GM12878 (cell line): ENCODE results near the gene SCTR. TPM values are rescaled to one million over a fixed set of nuclear protein-coding genes. Genes with fewer than 3 reads are reported as not detected.

Experiments
- ATAC-seq: fragments of 200-7000 bp; cut with Tn5 transposase; 3 replicates; pipeline ENCODE4 v1.9.1; 2020; ENCODE audit warnings: mild to moderate bottlenecking, moderate library complexity
- BruUV-seq: library from RNA; stranded (reverse); fragments of 400-500 nt; replicated peaks from 2 replicates; lab custom pipeline; 2021; lab: Mats Ljungman, UMichigan
- CTCF ChIA-PET: fragments of 300-600 bp; sonication (Branson Sonifier 250); formaldehyde crosslinking; extraction: SDS; loops from one replicate; lab custom pipeline; 2021; ENCODE audit warnings: inconsistent platforms; lab: Yijun Ruan, JAX
- POLR2A ChIA-PET: fragments of 350-600 bp; formaldehyde crosslinking; extraction: SDS; loops from one replicate; lab custom pipeline; 2021; ENCODE audit warnings: inconsistent platforms; lab: Charles Lee
- RAD21 ChIA-PET: fragments of 300-600 bp; sonication (Branson Sonifier 250); formaldehyde crosslinking; loops from one replicate; lab custom pipeline; 2023; ENCODE audit warnings: antibody characterized with exemption; ENCODE audit not compliant: unreplicated experiment; lab: Charles Lee
- SMC1A ChIA-PET: fragments of 300-600 bp; sonication (Branson Sonifier 250); formaldehyde crosslinking; loops from one replicate; lab custom pipeline; 2023; ENCODE audit not compliant: unreplicated experiment, uncharacterized antibody; lab: Charles Lee
- DNase-seq: peaks from one replicate; pipeline ENCODE4 v3.0.0-alpha.2; 2011; ENCODE audit warnings: low read depth, low spot score
- FAIRE-seq: peaks from 3 replicates; lab custom pipeline; 2011; peaks lifted over from hg19 to GRCh38; lab: Jason Lieb, UNC
- H2AFZ ChIP-seq: 2 replicates; pipeline ENCODE4 v1.6.0; 2011; ENCODE audit warnings: low read depth, low read length, control low read depth; ENCODE audit not compliant: control insufficient read depth
- H3K27ac ChIP-seq: 2 replicates; pipeline ENCODE4 v1.5.1; 2011; ENCODE audit warnings: control low read depth; ENCODE audit not compliant: control insufficient read depth, insufficient read depth
- H3K27me3 ChIP-seq, 2 experiments: replicated peaks in 1 of 2; 2 replicates each; pipeline versions ENCODE4 v1.6.0 to v1.6.1; 2011; ENCODE audit warnings: low read length in 1 of 2; ENCODE audit not compliant: control insufficient read depth in 2 of 2, insufficient read depth in 2 of 2
- H3K36me3 ChIP-seq, 2 experiments: 2 replicates each; pipeline ENCODE4 v1.5.1; 2011; ENCODE audit warnings: low read length in 1 of 2; ENCODE audit not compliant: control insufficient read depth in 2 of 2, insufficient read depth in 2 of 2
- H3K4me1 ChIP-seq: 2 replicates; pipeline ENCODE4 v1.6.1; 2011; ENCODE audit warnings: mild to moderate bottlenecking, low read length, moderate library complexity, mixed read lengths; ENCODE audit not compliant: control insufficient read depth, insufficient read depth
- H3K4me2 ChIP-seq: 2 replicates; pipeline ENCODE4 v1.6.0; 2011; ENCODE audit warnings: control low read depth; ENCODE audit not compliant: control insufficient read depth, insufficient read depth
- H3K4me3 ChIP-seq: fragments of 200-600 bp; sonication (generic); 2 replicates; pipeline ENCODE4 v1.5.1; 2016
- H3K79me2 ChIP-seq: 2 replicates; pipeline ENCODE4 v1.6.0; 2011; ENCODE audit warnings: low read length; ENCODE audit not compliant: control insufficient read depth, insufficient read depth
- H3K9ac ChIP-seq: 2 replicates; pipeline ENCODE4 v1.8.0; 2011; ENCODE audit warnings: low read length, control low read depth, mixed read lengths; ENCODE audit not compliant: control insufficient read depth, insufficient read depth
- H3K9me3 ChIP-seq: replicated peaks from 3 replicates; pipeline ENCODE4 v1.5.1; 2011; ENCODE audit warnings: mild to moderate bottlenecking, low read length; ENCODE audit not compliant: control insufficient read depth, insufficient read depth
- H4K20me1 ChIP-seq: 2 replicates; pipeline ENCODE4 v1.6.0; 2011; ENCODE audit not compliant: control insufficient read depth, insufficient read depth
- ASH2L ChIP-seq: fragments of 300-600, 200-600 bp; sonication (generic); IDR thresholded peaks from 2 replicates; pipeline ENCODE4 v1.6.1; 2017; ENCODE audit warnings: low read depth, mild to moderate bottlenecking, borderline replicate concordance
- BCL11A ChIP-seq: IDR thresholded peaks from 2 replicates; pipeline ENCODE4 v1.6.1; 2011; ENCODE audit warnings: low read depth, low read length
- CREB1 ChIP-seq: IDR thresholded peaks from 2 replicates; pipeline ENCODE4 v1.6.1; 2012; ENCODE audit warnings: low read depth, mild to moderate bottlenecking, inconsistent platforms
- GATAD2B ChIP-seq: fragments of 450-650 bp; conservative IDR thresholded peaks from 2 replicates; pipeline ENCODE4 v1.6.1; 2017; ENCODE audit warnings: low read depth, mild to moderate bottlenecking, moderate library complexity
- HCFC1 ChIP-seq: fragments of 150-350 bp; IDR thresholded peaks from 2 replicates; pipeline ENCODE4 v1.6.1; 2014; ENCODE audit warnings: low read length
- MTA2 ChIP-seq: fragments of 450-650 bp; IDR thresholded peaks from 2 replicates; pipeline ENCODE4 v1.6.1; 2016; ENCODE audit warnings: low read depth, mild to moderate bottlenecking, moderate library complexity
- NFYB ChIP-seq: IDR thresholded peaks from 2 replicates; pipeline ENCODE4 v1.6.1; 2011; ENCODE audit warnings: low read depth, mild to moderate bottlenecking, low read length, improper control_type of control experiment, moderate library complexity; ENCODE audit not compliant: insufficient read depth
- NRF1 ChIP-seq: conservative IDR thresholded peaks from 2 replicates; pipeline ENCODE4 v1.6.1; 2011; ENCODE audit warnings: mild to moderate bottlenecking, low read depth, low read length, improper control_type of control experiment
- POLR2AphosphoS5 ChIP-seq: IDR thresholded peaks from 2 replicates; pipeline ENCODE4 v1.6.1; 2011; ENCODE audit warnings: mild to moderate bottlenecking, low read length, inconsistent platforms
- POU2F2 ChIP-seq: IDR thresholded peaks from 3 replicates; pipeline ENCODE4 v1.6.1; 2011; ENCODE audit warnings: low read depth, mild to moderate bottlenecking, low read length, borderline replicate concordance
- RCOR1 ChIP-seq: conservative IDR thresholded peaks from 2 replicates; pipeline ENCODE4 v1.6.1; 2012; ENCODE audit warnings: low read depth, low read length, improper control_type of control experiment
- TCF7 ChIP-seq: IDR thresholded peaks from 2 replicates; pipeline ENCODE4 v1.6.1; 2014; ENCODE audit warnings: antibody characterized with exemption, borderline replicate concordance
- YBX1 ChIP-seq: fragments of 450-650 bp; IDR thresholded peaks from 2 replicates; pipeline ENCODE4 v1.6.1; 2016; ENCODE audit warnings: antibody characterized with exemption
- ZNF207 ChIP-seq: fragments of 450-650 bp; IDR thresholded peaks from 2 replicates; pipeline ENCODE4 v1.6.1; 2014; ENCODE audit warnings: antibody characterized with exemption, mild to moderate bottlenecking, borderline replicate concordance
- ZNF384 ChIP-seq: IDR thresholded peaks from 2 replicates; pipeline ENCODE4 v1.6.1; 2012; ENCODE audit warnings: low read depth, mild to moderate bottlenecking, low read length, improper control_type of control experiment, borderline replicate concordance
- WGBS: methylation state at CpG from one replicate; pipeline ENCODE4 v1.1.6; 2016; ENCODE audit warnings: low lambda C conversion rate; ENCODE audit not compliant: insufficient replicate concordance, insufficient coverage; ENCODE audit errors: missing lambda C conversion rate; 5-methylcytosine and 5-hydroxymethylcytosine counted together
- in situ Hi-C: fragments of 300-500 bp; cut with MboI; formaldehyde crosslinking; loops from 9 replicates; pipeline ENCODE4 v1.14.3; 2018; ENCODE audit warnings: mixed read lengths
- intact Hi-C: fragments of 100-400 bp; cut with micrococcal nuclease; formaldehyde crosslinking; loops from one replicate; pipeline ENCODE4 v1.14.2; 2022; ENCODE audit not compliant: unreplicated experiment
- polyA plus RNA-seq, 11 experiments: library from polyadenylated mRNA; depleted of rRNA in 4 of 11; unstranded in 6 of 11; stranded (reverse) in 5 of 11; fragments of >200 nt; fragmentation: Nextera tagmentation in 4 of 11; fragmentation: Illumina TruSeq in 1 of 11; extraction: Ambion mirVana in 4 of 11; extraction: Trizol in 1 of 11; gene quantifications; 1 replicate in 1 of 11; 2 replicates in 10 of 11; pipeline versions ENCODE4 v1.2.1 to v1.2.3, GENCODE V29; 2011 to 2016; ENCODE audit warnings: inconsistent platforms in 2 of 11, missing spikeins in 2 of 11, low read depth in 1 of 11
- total RNA-seq, 4 experiments: library from RNA; depleted of rRNA in 3 of 4; stranded (reverse); fragments of >200 nt in 3 of 4; fragmentation: Illumina TruSeq in 1 of 4; extraction: Trizol in 1 of 4; gene quantifications; 2 replicates each; pipeline versions ENCODE4 v1.2.1 to v1.2.3, GENCODE V29; 2013 to 2021
- TF ChIP-seq, protein P1 (sequence below): fragments of 450-650 bp; IDR thresholded peaks from 2 replicates; pipeline ENCODE4 v1.6.1; 2017; ENCODE audit warnings: mild to moderate bottlenecking, low read depth, inconsistent platforms; ENCODE audit not compliant: poor library complexity, severe bottlenecking
- TF ChIP-seq, protein P2 (sequence below): IDR thresholded peaks from 2 replicates; pipeline ENCODE4 v1.6.1; 2012; ENCODE audit warnings: low read depth, low read length, improper control_type of control experiment
- TF ChIP-seq, protein P3 (sequence below): fragments of 450-650 bp; IDR thresholded peaks from 2 replicates; pipeline ENCODE4 v1.6.1; 2017; ENCODE audit warnings: low read depth, mild to moderate bottlenecking, moderate library complexity

SCTR gene
- total and polyA plus RNA-seq, 10 of the 15 experiments (the other 5 are each of a cell fraction or from before 2014, with no cell fraction given), result 0.26 TPM; not detected in 9

DNA sequence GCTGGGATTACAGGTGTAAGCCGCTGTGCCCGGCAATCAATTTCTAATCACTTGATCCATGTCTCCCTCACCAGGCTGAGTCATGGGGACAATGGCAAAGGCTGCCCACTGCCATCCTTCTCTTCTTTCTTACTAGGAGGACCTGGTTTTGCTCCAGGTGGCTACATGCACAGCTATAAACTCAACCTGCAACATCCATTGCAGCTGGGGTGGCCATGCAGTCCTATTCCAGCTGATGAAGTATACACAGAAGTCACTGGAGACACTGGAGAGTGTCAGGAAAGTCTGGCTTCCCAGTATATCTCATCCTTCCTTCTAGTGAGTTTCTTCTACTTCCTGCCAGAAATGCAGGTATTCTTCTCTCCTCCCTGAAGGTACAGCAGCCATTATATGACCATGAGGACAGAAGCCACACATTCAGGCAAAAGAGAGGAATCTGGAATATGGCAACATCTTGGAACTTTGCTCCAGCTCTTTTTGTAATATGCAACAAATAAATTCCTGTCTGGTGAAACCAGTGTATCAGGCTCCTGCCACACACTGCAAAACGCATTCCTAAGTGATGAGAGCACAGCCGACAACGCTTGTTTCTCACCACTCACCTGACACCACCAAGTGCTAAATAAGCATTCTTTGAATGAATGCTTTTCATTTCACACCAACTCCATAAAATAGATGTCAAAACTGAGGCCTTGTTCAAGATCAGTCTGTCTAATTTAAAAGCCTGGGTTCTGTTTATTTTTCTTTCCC, 32.3 kb downstream of the SCTR start:
- no peaks in the 10 kb centered on the region for H4K20me1 ChIP-seq
- no TSS peak for BruUV-seq
- intact Hi-C loops, result no loop called here
- RAD21 ChIA-PET, result no interaction called here
- no peaks in the 10 kb centered on the region; a peak in 3 of 4 replicates for H3K27me3 ChIP-seq
- no peaks in the 10 kb centered on the region for H3K79me2 ChIP-seq
- no peak for DNase-seq
- H3K36me3 ChIP-seq, result no peaks in the 10 kb centered on the region
- no peak for FAIRE-seq
- SMC1A ChIA-PET, result no interaction called here
- in situ Hi-C loops, result no loop called here
- H3K9me3 ChIP-seq, result no peaks in the 10 kb centered on the region
- WGBS, result 70% methylated on average over 5 of the region's 5 CpGs
- CTCF ChIA-PET, result no interaction called here
- no peak overlapping the region for H3K4me2 ChIP-seq
- no peak overlapping the region for H3K27ac ChIP-seq
- H3K4me1 ChIP-seq, result no peaks in the 10 kb centered on the region
- TF ChIP-seq TCF7 (no peak), GATAD2B (no peak), MTA2 (no peak), NFYB (no peak), CREB1 (no peak), POLR2AphosphoS5 (no peak), YBX1 (no peak), POU2F2 (no peak), ZNF384 (no peak), HCFC1 (no peak), ASH2L (no peak), ZNF207 (no peak), RCOR1 (no peak), NRF1 (no peak), BCL11A (no peak)
- TF ChIP-seq, protein P1, sequence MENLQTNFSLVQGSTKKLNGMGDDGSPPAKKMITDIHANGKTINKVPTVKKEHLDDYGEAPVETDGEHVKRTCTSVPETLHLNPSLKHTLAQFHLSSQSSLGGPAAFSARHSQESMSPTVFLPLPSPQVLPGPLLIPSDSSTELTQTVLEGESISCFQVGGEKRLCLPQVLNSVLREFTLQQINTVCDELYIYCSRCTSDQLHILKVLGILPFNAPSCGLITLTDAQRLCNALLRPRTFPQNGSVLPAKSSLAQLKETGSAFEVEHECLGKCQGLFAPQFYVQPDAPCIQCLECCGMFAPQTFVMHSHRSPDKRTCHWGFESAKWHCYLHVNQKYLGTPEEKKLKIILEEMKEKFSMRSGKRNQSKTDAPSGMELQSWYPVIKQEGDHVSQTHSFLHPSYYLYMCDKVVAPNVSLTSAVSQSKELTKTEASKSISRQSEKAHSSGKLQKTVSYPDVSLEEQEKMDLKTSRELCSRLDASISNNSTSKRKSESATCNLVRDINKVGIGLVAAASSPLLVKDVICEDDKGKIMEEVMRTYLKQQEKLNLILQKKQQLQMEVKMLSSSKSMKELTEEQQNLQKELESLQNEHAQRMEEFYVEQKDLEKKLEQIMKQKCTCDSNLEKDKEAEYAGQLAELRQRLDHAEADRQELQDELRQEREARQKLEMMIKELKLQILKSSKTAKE, result no peak
- TF ChIP-seq, protein P2, sequence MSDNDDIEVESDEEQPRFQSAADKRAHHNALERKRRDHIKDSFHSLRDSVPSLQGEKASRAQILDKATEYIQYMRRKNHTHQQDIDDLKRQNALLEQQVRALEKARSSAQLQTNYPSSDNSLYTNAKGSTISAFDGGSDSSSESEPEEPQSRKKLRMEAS, result no peak
- TF ChIP-seq, protein P3, sequence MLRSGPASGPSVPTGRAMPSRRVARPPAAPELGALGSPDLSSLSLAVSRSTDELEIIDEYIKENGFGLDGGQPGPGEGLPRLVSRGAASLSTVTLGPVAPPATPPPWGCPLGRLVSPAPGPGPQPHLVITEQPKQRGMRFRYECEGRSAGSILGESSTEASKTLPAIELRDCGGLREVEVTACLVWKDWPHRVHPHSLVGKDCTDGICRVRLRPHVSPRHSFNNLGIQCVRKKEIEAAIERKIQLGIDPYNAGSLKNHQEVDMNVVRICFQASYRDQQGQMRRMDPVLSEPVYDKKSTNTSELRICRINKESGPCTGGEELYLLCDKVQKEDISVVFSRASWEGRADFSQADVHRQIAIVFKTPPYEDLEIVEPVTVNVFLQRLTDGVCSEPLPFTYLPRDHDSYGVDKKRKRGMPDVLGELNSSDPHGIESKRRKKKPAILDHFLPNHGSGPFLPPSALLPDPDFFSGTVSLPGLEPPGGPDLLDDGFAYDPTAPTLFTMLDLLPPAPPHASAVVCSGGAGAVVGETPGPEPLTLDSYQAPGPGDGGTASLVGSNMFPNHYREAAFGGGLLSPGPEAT, result no peak
- POLR2A ChIA-PET, result no interaction called here
- H3K4me3 ChIP-seq, result no peak overlapping the region
- no peak overlapping the region for H2AFZ ChIP-seq
- ATAC-seq, result no peak
- H3K9ac ChIP-seq, result no peak overlapping the region
